Fibroblast of mammary gland (primary cell): Measurements from ENCODE around the gene DCDC1.

Experiments
- DNase-seq: peaks from one replicate; pipeline ENCODE4 v3.0.0-alpha.2; 2010; ENCODE audit warnings: low read depth
- H3K4me3 ChIP-seq: 2 replicates; pipeline ENCODE4 v1.5.1; 2011; ENCODE audit warnings: low read depth, mild to moderate bottlenecking, low read length, moderate library complexity; ENCODE audit not compliant: control insufficient read depth
- CTCF ChIP-seq: conservative IDR thresholded peaks from 2 replicates; pipeline ENCODE4 v1.5.1; 2011; ENCODE audit warnings: low read depth, low read length, inconsistent platforms; ENCODE audit not compliant: control insufficient read depth, insufficient read depth

Gene DCDC1

GRCh38 chr11:31026315-31026714 lies 343.2 kb downstream of the DCDC1 start:
- no peak overlapping the region for H3K4me3 ChIP-seq
- no peak for DNase-seq
- TF ChIP-seq CTCF, result no peak

- no peak overlapping the region for H3K4me3 ChIP-seq
- no peak for TF ChIP-seq CTCF
- no peak for DNase-seq
Observed at GRCh38 chr11:31022080-31022479, 347.5 kb downstream of the DCDC1 start.

DNA sequence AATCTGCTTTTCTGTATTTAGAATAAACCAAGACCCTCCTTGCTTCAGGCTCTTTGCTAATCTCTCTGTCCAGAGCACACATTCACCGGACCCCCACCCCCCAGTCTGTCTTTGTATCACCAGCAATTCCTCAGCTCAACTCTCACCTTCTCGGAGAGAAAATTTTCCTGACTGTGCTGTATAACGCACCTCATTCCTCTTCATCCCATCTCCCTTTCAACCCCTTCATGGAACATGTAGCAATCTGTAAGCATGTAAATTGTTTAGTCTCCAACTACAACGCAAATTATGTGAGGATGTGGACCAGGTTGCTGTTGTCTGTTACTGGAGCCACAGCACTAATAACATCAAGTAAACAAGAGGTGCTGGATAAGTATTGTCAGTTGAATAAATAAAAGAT lies 349.8 kb downstream of the DCDC1 start:
- H3K4me3 ChIP-seq, result no peak overlapping the region
- TF ChIP-seq CTCF, result no peak
- DNase-seq, result no peak

- no peak for TF ChIP-seq CTCF
- H3K4me3 ChIP-seq, result no peak overlapping the region
- DNase-seq, result no peak
Observed at GRCh38 chr11:31005202-31005601, 364.3 kb downstream of the DCDC1 start.

DNA sequence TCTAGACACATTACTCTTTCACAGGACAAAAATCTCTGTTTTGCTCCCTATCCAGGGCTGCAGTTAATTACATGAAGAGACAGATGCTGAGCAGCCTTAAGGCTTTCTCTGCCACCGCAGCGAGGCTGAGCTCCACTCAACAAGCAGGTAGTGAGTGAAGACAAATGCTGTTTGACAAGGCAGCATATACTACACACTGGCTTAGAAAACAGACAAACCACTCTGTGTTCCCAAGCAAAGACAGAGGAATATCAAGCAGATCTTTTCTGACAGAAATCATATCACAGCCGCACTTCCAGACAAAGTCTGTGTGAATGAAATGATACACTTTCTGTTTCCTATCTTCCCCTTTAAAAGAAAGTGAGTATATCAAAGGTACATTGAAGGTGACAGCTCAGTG lies 368.1 kb downstream of the DCDC1 start:
- no peak for TF ChIP-seq CTCF
- H3K4me3 ChIP-seq, result no peak overlapping the region
- DNase-seq, result no peak

- DNase-seq, result no peak
- no peak overlapping the region for H3K4me3 ChIP-seq
- TF ChIP-seq CTCF, result no peak
Observed at GRCh38 chr11:31000381-31000780, 369.2 kb downstream of the DCDC1 start.

- TF ChIP-seq CTCF, result no peak
- DNase-seq, result no peak
- no peak overlapping the region for H3K4me3 ChIP-seq
Observed at GRCh38 chr11:30992513-30992849, 377.1 kb downstream of the DCDC1 start.
